Keratinocyte (primary cell): Measurements from ENCODE around the gene RAB11FIP4. TPM values are rescaled to one million over a fixed set of nuclear protein-coding genes. Genes with fewer than 3 reads are reported as not detected.

Experiments
- DNase-seq: peaks from one replicate; pipeline ENCODE4 v3.0.0-alpha.2; 2011; ENCODE audit warnings: low read depth, missing footprints, low spot score
- FAIRE-seq: peaks from 2 replicates; lab custom pipeline; 2011; peaks lifted over from hg19 to GRCh38; lab: Jason Lieb, UNC
- H2AFZ ChIP-seq: 2 replicates; pipeline ENCODE4 v1.6.0; 2012; ENCODE audit warnings: low read length, control low read depth, inconsistent platforms; ENCODE audit not compliant: control insufficient read depth
- H3K27ac ChIP-seq: 2 replicates; pipeline ENCODE4 v1.5.1; 2011; ENCODE audit warnings: low read length; ENCODE audit not compliant: control insufficient read depth, insufficient read depth
- H3K27me3 ChIP-seq: 3 replicates; pipeline ENCODE4 v1.6.0; 2011; ENCODE audit warnings: low read length; ENCODE audit not compliant: control insufficient read depth, insufficient read depth; ENCODE audit errors: extremely low read depth
- H3K36me3 ChIP-seq, 2 experiments: 2 replicates in 1 of 2; 3 replicates in 1 of 2; pipeline ENCODE4 v1.5.1; 2011; ENCODE audit warnings: low read length in 2 of 2, mild to moderate bottlenecking in 1 of 2; ENCODE audit not compliant: control insufficient read depth in 2 of 2, insufficient read depth in 2 of 2; ENCODE audit errors: extremely low read depth in 1 of 2
- H3K4me1 ChIP-seq: 3 replicates; pipeline ENCODE4 v1.5.1; 2011; ENCODE audit warnings: low read length; ENCODE audit not compliant: control insufficient read depth, insufficient read depth; ENCODE audit errors: extremely low read depth
- H3K4me2 ChIP-seq: 3 replicates; pipeline ENCODE4 v1.6.0; 2011; ENCODE audit warnings: low read depth, low read length; ENCODE audit not compliant: control insufficient read depth, insufficient read depth; ENCODE audit errors: extremely low read depth
- H3K4me3 ChIP-seq, 3 experiments: fragments of 200-600 bp in 1 of 3; sonication (generic) in 1 of 3; 2 replicates in 2 of 3; 3 replicates in 1 of 3; pipeline ENCODE4 v1.5.1; 2011 to 2016; ENCODE audit warnings: low read length in 3 of 3, mild to moderate bottlenecking in 3 of 3, control low read depth in 2 of 3, inconsistent platforms in 1 of 3, low read depth in 1 of 3, mixed read lengths in 1 of 3, mixed run types in 1 of 3, moderate library complexity in 1 of 3; ENCODE audit not compliant: control insufficient read depth in 2 of 3, insufficient read depth in 2 of 3; ENCODE audit errors: extremely low read depth in 1 of 3
- H3K79me2 ChIP-seq: 2 replicates; pipeline ENCODE4 v1.6.0; 2012; ENCODE audit warnings: low read length; ENCODE audit not compliant: control insufficient read depth, insufficient read depth
- H3K9ac ChIP-seq: 3 replicates; pipeline ENCODE4 v1.6.0; 2011; ENCODE audit warnings: low read length; ENCODE audit not compliant: control insufficient read depth, insufficient read depth; ENCODE audit errors: extremely low read depth
- H3K9me1 ChIP-seq: 3 replicates; pipeline ENCODE4 v1.6.0; 2011; ENCODE audit warnings: low read length; ENCODE audit not compliant: control insufficient read depth, insufficient read depth; ENCODE audit errors: extremely low read depth
- H3K9me3 ChIP-seq: 2 replicates; pipeline ENCODE4 v1.5.1; 2012; ENCODE audit warnings: low read depth, low read length; ENCODE audit not compliant: control insufficient read depth
- H4K20me1 ChIP-seq: 3 replicates; pipeline ENCODE4 v1.6.0; 2011; ENCODE audit warnings: low read length; ENCODE audit not compliant: control insufficient read depth, insufficient read depth; ENCODE audit errors: extremely low read depth
- EZH2 ChIP-seq: IDR thresholded peaks from one replicate; pipeline ENCODE4 v1.6.1; 2012; ENCODE audit warnings: inconsistent platforms, mild to moderate bottlenecking, low read length, moderate library complexity
- dilution Hi-C: fragments of 300-500 bp; cut with MboI; formaldehyde crosslinking; loops from one replicate; pipeline ENCODE4 v1.7.0; 2020; ENCODE audit warnings: low sequenced_read_pairs; ENCODE audit not compliant: extremely low pct_ligation_motif_present
- polyA plus RNA-seq, 5 experiments: library from polyadenylated mRNA; depleted of rRNA in 3 of 5; stranded (reverse) in 3 of 5; stranded (forward) in 1 of 5; unstranded in 1 of 5; fragments of >200 nt; gene quantifications; 1 replicate in 1 of 5; 2 replicates in 3 of 5; 3 replicates in 1 of 5; pipeline versions ENCODE4 v1.2.1 to v1.2.3, GENCODE V29; 2011 to 2012; ENCODE audit warnings: missing spikeins in 2 of 5, low read depth in 1 of 5, low replicate concordance in 1 of 5
- TF ChIP-seq, protein P1 (sequence below), 3 experiments: IDR thresholded peaks in 1 of 3; conservative IDR thresholded peaks in 1 of 3; optimal IDR thresholded peaks in 1 of 3; 2 replicates in 2 of 3; 3 replicates in 1 of 3; pipeline versions ENCODE3 to v1.5.1; 2011; ENCODE audit warnings: low read length in 3 of 3, mild to moderate bottlenecking in 3 of 3, moderate library complexity in 2 of 3, control low read depth in 1 of 3, inconsistent platforms in 1 of 3; ENCODE audit not compliant: insufficient read depth in 2 of 3; ENCODE audit errors: extremely low read depth in 1 of 3

Gene RAB11FIP4
- polyA plus RNA-seq, 1 donor (not counting 4 experiments of a cell fraction or from before 2014, with no cell fraction given): 9.1 TPM

DNA sequence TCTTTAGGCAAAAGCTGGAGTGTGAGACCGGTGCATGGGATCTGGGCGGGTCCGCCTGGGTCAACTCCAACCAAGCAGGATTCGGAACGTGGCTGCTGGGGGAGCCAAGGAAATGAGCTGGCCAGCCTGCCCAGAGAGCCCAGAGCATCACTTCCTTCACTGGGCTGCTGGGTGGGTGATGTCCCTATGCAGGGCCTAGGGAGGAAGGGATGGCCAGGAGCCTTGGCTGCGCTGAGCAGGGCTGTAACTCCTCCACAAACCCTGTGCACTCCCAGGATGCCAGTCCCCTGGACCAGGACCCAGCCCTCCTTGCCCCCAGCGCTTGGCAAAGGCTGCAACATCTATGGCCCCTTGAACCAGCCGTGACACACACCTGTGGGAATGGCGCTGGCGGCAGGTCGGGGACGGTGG lies 138.4 kb downstream of the RAB11FIP4 start:
- H3K4me3 ChIP-seq: no peak overlapping the region
- no peaks in the 10 kb centered on the region for H3K79me2 ChIP-seq
- no peaks in the 10 kb centered on the region for H3K9me1 ChIP-seq
- peaks cover 6 to 20% of the 10 kb centered on the region in 2 experiments for H3K36me3 ChIP-seq
- FAIRE-seq (no peak), DNase-seq (no peak)
- H3K9me3 ChIP-seq: no peaks in the 10 kb centered on the region
- no peak overlapping the region for H3K4me2 ChIP-seq
- H3K9ac ChIP-seq: no peak overlapping the region
- peaks cover 16% of the 10 kb centered on the region for H3K4me1 ChIP-seq
- no peaks in the 10 kb centered on the region for H4K20me1 ChIP-seq
- no peak for TF ChIP-seq EZH2
- TF ChIP-seq, protein P1, sequence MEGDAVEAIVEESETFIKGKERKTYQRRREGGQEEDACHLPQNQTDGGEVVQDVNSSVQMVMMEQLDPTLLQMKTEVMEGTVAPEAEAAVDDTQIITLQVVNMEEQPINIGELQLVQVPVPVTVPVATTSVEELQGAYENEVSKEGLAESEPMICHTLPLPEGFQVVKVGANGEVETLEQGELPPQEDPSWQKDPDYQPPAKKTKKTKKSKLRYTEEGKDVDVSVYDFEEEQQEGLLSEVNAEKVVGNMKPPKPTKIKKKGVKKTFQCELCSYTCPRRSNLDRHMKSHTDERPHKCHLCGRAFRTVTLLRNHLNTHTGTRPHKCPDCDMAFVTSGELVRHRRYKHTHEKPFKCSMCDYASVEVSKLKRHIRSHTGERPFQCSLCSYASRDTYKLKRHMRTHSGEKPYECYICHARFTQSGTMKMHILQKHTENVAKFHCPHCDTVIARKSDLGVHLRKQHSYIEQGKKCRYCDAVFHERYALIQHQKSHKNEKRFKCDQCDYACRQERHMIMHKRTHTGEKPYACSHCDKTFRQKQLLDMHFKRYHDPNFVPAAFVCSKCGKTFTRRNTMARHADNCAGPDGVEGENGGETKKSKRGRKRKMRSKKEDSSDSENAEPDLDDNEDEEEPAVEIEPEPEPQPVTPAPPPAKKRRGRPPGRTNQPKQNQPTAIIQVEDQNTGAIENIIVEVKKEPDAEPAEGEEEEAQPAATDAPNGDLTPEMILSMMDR (optimal IDR thresholded peaks at IDR 0.05 in 1 of 3, IDR thresholded peaks at IDR 0.05 in 1 of 3, conservative IDR thresholded peaks at IDR 0.05 in 1 of 3; ENCODE audit: extremely low read depth in 1 of 3, insufficient read depth in 2 of 3, low read length in 3 of 3): no peak
- H3K27me3 ChIP-seq: no peaks in the 10 kb centered on the region
- no peak overlapping the region for H3K27ac ChIP-seq
- dilution Hi-C loops: no loop called here
- H2AFZ ChIP-seq: no peak overlapping the region

DNA sequence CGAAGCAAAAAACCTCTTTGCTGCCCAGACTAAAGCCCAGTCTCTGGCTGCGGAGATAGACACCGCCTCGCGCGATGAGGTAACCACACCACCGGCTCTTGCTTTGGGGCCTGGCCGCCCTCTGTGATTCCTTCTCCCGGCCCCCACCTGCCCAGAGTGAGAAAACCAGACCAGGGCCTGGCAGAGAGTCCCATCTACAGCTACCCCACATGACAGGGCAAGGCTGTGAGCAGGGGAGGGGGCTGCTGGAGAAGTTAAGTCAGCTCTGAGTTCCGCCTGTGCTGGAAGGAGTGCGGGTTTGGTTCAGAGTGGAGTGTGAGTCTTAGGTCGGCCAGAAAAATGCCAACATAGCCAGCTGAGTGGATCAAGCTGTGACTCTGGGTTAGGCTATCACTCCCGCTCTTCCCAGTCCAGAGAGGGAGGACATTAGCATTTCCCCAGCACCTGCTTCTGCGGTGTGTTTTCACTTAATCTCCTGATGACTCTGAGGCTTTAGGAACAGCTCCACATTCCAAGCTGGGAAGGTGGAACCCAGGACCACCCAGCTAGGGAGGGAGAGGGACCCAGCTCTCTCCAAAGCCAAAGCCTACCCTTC lies 139.0 kb downstream of the RAB11FIP4 start:
- H3K4me3 ChIP-seq: no peak overlapping the region
- H3K27ac ChIP-seq: no peak overlapping the region
- H4K20me1 ChIP-seq: no peaks in the 10 kb centered on the region
- no peaks in the 10 kb centered on the region for H3K9me3 ChIP-seq
- no peak for TF ChIP-seq EZH2
- TF ChIP-seq, protein P1 (optimal IDR thresholded peaks at IDR 0.05 in 1 of 3, IDR thresholded peaks at IDR 0.05 in 1 of 3, conservative IDR thresholded peaks at IDR 0.05 in 1 of 3; ENCODE audit: extremely low read depth in 1 of 3, insufficient read depth in 2 of 3, low read length in 3 of 3): no peak
- dilution Hi-C loops: no loop called here
- FAIRE-seq (no peak), DNase-seq (no peak)
- peaks cover 11% of the 10 kb centered on the region for H3K4me1 ChIP-seq
- no peaks in the 10 kb centered on the region for H3K27me3 ChIP-seq
- H3K4me2 ChIP-seq: no peak overlapping the region
- no peak overlapping the region for H3K9ac ChIP-seq
- no peaks in the 10 kb centered on the region for H3K9me1 ChIP-seq
- H3K79me2 ChIP-seq: no peaks in the 10 kb centered on the region
- no peak overlapping the region for H2AFZ ChIP-seq
- peaks cover 6 to 20% of the 10 kb centered on the region in 2 experiments for H3K36me3 ChIP-seq
